Choroid plexus epithelial cell (primary cell): ENCODE results near the gene PODXL.

Source experiments
- DNase-seq: peaks from one replicate; pipeline ENCODE4 v3.0.0-alpha.2; 2010; ENCODE audit warnings: low read depth
- H3K4me3 ChIP-seq: 2 replicates; pipeline ENCODE4 v1.5.1; 2011; ENCODE audit warnings: low read depth, mild to moderate bottlenecking, control low read depth, low read length, moderate library complexity
- TF ChIP-seq, protein P1 (sequence below): conservative IDR thresholded peaks from 2 replicates; pipeline ENCODE4 v1.5.1; 2011; ENCODE audit warnings: low read depth, mild to moderate bottlenecking, control low read depth, inconsistent platforms, low read length, moderate library complexity

Gene PODXL

GRCh38 chr7:131504157-131504899 is 52.1 kb downstream of the PODXL start:
- H3K4me3 ChIP-seq: no peak overlapping the region
- no peak for DNase-seq
- TF ChIP-seq, protein P1, sequence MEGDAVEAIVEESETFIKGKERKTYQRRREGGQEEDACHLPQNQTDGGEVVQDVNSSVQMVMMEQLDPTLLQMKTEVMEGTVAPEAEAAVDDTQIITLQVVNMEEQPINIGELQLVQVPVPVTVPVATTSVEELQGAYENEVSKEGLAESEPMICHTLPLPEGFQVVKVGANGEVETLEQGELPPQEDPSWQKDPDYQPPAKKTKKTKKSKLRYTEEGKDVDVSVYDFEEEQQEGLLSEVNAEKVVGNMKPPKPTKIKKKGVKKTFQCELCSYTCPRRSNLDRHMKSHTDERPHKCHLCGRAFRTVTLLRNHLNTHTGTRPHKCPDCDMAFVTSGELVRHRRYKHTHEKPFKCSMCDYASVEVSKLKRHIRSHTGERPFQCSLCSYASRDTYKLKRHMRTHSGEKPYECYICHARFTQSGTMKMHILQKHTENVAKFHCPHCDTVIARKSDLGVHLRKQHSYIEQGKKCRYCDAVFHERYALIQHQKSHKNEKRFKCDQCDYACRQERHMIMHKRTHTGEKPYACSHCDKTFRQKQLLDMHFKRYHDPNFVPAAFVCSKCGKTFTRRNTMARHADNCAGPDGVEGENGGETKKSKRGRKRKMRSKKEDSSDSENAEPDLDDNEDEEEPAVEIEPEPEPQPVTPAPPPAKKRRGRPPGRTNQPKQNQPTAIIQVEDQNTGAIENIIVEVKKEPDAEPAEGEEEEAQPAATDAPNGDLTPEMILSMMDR: no peak

DNA sequence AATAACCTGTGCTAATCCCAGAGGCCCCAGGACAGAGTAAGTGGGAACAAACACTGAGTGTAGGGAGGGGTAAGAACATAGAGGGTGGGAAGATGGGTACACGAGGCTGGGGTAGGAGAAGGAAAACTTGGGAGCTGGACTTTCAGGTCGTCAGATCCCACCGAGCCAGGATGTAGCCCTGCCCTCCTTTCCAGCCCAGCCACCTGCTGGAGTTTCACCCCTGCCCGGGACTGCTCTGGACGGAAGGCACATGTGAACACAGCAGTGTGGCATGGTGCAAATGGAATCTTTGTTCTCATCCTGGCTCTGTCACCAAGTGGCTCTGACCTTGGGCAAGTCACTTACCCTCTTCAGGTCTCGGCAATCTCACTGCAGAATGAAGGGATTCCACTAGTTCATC is 52.8 kb downstream of the PODXL start:
- TF ChIP-seq, protein P1: no peak
- H3K4me3 ChIP-seq: no peak overlapping the region
- DNase-seq: no peak

- H3K4me3 ChIP-seq: no peak overlapping the region
- TF ChIP-seq, protein P1: no peak
- DNase-seq: peak; percentile 83
These were observed 53.5 kb downstream of the PODXL start for GRCh38 chr7:131502810-131503508.

DNA sequence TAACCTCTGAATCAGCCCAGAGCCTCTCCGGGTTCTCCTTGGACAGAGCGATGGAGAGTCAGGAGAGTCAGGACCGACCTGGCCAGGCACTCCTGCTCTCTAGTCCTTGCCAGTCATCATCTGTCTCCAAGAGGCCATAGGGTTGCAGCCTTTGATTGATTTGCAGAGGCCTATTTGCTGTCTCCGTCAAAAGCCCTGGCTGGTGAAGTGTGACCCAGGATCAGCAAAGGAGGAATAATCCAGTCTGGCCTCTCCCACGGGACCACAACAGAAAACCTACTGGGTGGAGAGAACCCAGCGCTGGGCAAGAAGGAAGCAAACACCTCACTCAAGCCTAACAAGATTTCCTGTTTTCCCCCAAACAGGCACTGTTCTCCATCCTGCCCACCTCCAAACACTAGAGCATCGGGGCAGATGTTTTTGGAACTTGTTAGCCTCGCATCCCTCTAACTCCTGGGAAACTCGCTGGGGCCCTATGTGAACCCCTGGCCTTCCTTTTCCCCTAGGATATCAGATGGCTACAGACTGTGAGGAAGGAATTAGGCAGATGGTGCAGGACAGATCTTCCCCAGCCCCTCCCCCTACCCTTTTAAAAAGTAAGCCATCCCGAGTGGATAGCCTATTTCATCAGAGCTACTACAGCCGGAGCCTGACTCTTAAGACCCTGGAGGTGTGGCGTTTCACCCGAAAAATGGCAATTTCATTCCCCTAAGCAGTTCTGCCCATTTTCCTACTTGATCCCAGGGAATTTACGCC is 54.3 kb downstream of the PODXL start:
- H3K4me3 ChIP-seq: no peak overlapping the region
- DNase-seq: no peak
- TF ChIP-seq, protein P1: no peak

DNA sequence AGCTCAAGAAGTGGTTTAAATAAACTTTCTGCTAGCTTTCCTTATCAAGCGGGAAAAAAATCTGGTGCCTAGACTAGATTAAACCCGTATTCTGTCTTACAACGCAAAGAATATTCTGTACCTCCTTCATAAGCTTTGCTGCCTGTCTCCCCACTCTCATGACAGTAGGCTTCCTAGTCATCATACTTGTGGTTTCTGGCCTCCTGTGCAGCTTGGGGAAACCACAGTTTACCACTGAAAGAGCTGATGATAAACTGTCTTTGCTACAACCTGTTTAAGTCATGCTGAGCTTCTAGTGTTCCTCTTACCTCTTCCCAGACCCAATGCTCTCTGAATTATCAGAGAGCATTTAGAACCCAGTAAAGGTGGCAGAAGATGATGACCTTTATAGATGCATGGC is 55.0 kb downstream of the PODXL start:
- peak; percentile 92 for DNase-seq
- no peak overlapping the region for H3K4me3 ChIP-seq
- TF ChIP-seq, protein P1: no peak

DNA sequence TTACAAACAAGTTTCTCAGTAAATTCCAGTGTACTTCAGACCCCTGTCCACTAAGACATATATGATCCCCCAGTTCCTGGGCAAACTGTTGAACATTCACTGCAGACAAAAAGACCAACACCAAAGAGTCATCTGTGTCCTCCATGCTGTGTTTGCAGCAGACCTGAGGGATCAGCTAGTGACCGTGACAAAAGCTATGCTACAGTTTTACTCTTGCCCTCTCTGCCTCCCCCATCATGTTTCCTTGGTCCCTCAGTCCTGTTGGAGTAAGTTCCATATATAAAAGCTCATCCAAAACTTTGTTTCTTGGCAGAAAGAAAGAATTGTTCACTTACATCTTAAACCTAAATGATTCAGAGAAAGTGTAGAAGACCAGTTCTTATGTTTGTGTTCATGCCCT is 56.1 kb downstream of the PODXL start:
- TF ChIP-seq, protein P1: no peak
- no peak overlapping the region for H3K4me3 ChIP-seq
- no peak for DNase-seq
